SK-N-SH (cell line): ENCODE data around the gene TACC2. TPM values are rescaled to one million over a fixed set of nuclear protein-coding genes. Genes with fewer than 3 reads are reported as not detected.

Experiments used
- CTCF ChIA-PET: fragments of 300-600, 350-600 bp; formaldehyde crosslinking; extraction: SDS; loops from one replicate; lab custom pipeline; 2021; lab: Yijun Ruan, JAX
- POLR2A ChIA-PET: fragments of 350-600 bp; sonication (Branson Sonifier 250); formaldehyde crosslinking; extraction: SDS; loops from one replicate; lab custom pipeline; 2020; ENCODE audit warnings: antibody characterized with exemption, inconsistent platforms; lab: Yijun Ruan, JAX
- DNase-seq: peaks from one replicate; pipeline ENCODE4 v3.0.0; 2012
- H2AFZ ChIP-seq: fragments of 200-600 bp; sonication (generic); 2 replicates; pipeline ENCODE4 v1.8.1; 2016; ENCODE audit warnings: antibody characterized with exemption, mild to moderate bottlenecking, low read depth
- H3F3A ChIP-seq: fragments of 200-600 bp; sonication (generic); replicated peaks from 2 replicates; pipeline ENCODE3; 2016; ENCODE audit warnings: antibody characterized with exemption, mild to moderate bottlenecking; ENCODE audit not compliant: insufficient read depth
- H3K27ac ChIP-seq, 2 experiments: fragments of 200-500 bp in 1 of 2; fragments of 200-600 bp in 1 of 2; sonication (Bioruptor generic) in 1 of 2; sonication (generic), shearing (Covaris generic) in 1 of 2; 2 replicates each; pipeline versions ENCODE4 v1.5.1 to v1.6.1; 2014 to 2016; ENCODE audit warnings: low read depth in 2 of 2, inconsistent platforms in 1 of 2, low read length in 1 of 2, mild to moderate bottlenecking in 1 of 2, mixed read lengths in 1 of 2
- H3K27me3 ChIP-seq: fragments of 200-600 bp; sonication (generic), shearing (Covaris generic); 2 replicates; pipeline ENCODE4 v1.6.1; 2016; ENCODE audit warnings: mixed run types; ENCODE audit not compliant: insufficient read depth
- H3K36me3 ChIP-seq, 2 experiments: fragments of 200-500 bp in 1 of 2; fragments of 200-600 bp in 1 of 2; sonication (Bioruptor generic) in 1 of 2; sonication (generic) in 1 of 2; replicated peaks in 1 of 2; 2 replicates each; pipeline versions ENCODE3 to v1.5.1; 2014 to 2016; ENCODE audit warnings: low read length in 1 of 2, mild to moderate bottlenecking in 1 of 2; ENCODE audit not compliant: insufficient read depth in 2 of 2, control insufficient read depth in 1 of 2
- H3K4me1 ChIP-seq, 2 experiments: fragments of 200-500 bp in 1 of 2; fragments of 200-600 bp in 1 of 2; sonication (Bioruptor generic) in 1 of 2; sonication (generic), shearing (Covaris generic) in 1 of 2; 2 replicates each; pipeline versions ENCODE4 v1.5.1 to v1.6.1; 2014 to 2016; ENCODE audit warnings: low read depth in 1 of 2, low read length in 1 of 2, mixed run types in 1 of 2; ENCODE audit not compliant: insufficient read depth in 2 of 2, control insufficient read depth in 1 of 2
- H3K4me2 ChIP-seq: fragments of 200-600 bp; sonication (generic), shearing (Covaris generic); 2 replicates; pipeline ENCODE4 v1.6.1; 2017; ENCODE audit warnings: mixed run types
- H3K4me3 ChIP-seq, 2 experiments: fragments of 200-500 bp in 1 of 2; fragments of 200-600 bp in 1 of 2; sonication (Bioruptor generic) in 1 of 2; sonication (generic), shearing (Covaris generic) in 1 of 2; 2 replicates each; pipeline versions ENCODE4 v1.5.1 to v1.8.1; 2014 to 2016; ENCODE audit warnings: low read depth in 2 of 2, inconsistent platforms in 1 of 2, low read length in 1 of 2, mild to moderate bottlenecking in 1 of 2, mixed read lengths in 1 of 2, moderate library complexity in 1 of 2
- H3K79me2 ChIP-seq: fragments of 200-600 bp; sonication (generic); 2 replicates; pipeline ENCODE4 v1.8.1; 2017; ENCODE audit warnings: mild to moderate bottlenecking; ENCODE audit not compliant: insufficient read depth
- H3K9ac ChIP-seq: fragments of 200-600 bp; sonication (generic); 2 replicates; pipeline ENCODE4 v1.6.1; 2017; ENCODE audit warnings: mixed run types
- H3K9me2 ChIP-seq: fragments of 200-600 bp; sonication (generic); 2 replicates; pipeline ENCODE4 v1.6.1; 2017; ENCODE audit warnings: mixed run types
- H3K9me3 ChIP-seq: fragments of 200-600 bp; sonication (generic); 2 replicates; pipeline ENCODE4 v1.6.1; 2017; ENCODE audit warnings: mixed run types, mild to moderate bottlenecking, moderate library complexity
- H4K20me1 ChIP-seq: fragments of 200-600 bp; sonication (generic); 2 replicates; pipeline ENCODE4 v1.6.1; 2017; ENCODE audit warnings: mild to moderate bottlenecking, mixed run types; ENCODE audit not compliant: insufficient read depth
- CHD2 ChIP-seq: fragments of 150-350 bp; IDR thresholded peaks from 2 replicates; pipeline ENCODE4 v1.6.1; 2018; ENCODE audit warnings: low read length; ENCODE audit not compliant: partially characterized antibody
- EP300 ChIP-seq, 2 experiments: IDR thresholded peaks; 2 replicates each; pipeline versions ENCODE4 v1.4.0 to v1.6.1; 2012; ENCODE audit warnings: borderline replicate concordance in 1 of 2, low read depth in 1 of 2, low read length in 1 of 2
- EZH2phosphoT487 ChIP-seq: fragments of 200-600 bp; sonication (generic); IDR thresholded peaks from 2 replicates; pipeline ENCODE4 v1.6.1; 2017; ENCODE audit warnings: low read depth, mixed run types, mild to moderate bottlenecking, antibody characterized with exemption, moderate library complexity, borderline replicate concordance
- FOSL2 ChIP-seq: IDR thresholded peaks from 2 replicates; pipeline ENCODE4 v1.4.0; 2012; ENCODE audit warnings: low read depth, mild to moderate bottlenecking, moderate library complexity, borderline replicate concordance
- FOXM1 ChIP-seq: IDR thresholded peaks from 2 replicates; pipeline ENCODE4 v1.4.0; 2012; ENCODE audit warnings: low read depth, mild to moderate bottlenecking
- JUND ChIP-seq: IDR thresholded peaks from 2 replicates; pipeline ENCODE4 v1.4.0; 2012
- MXI1 ChIP-seq: IDR thresholded peaks from 2 replicates; pipeline ENCODE4 v1.6.1; 2012; ENCODE audit warnings: mild to moderate bottlenecking, low read depth, low read length, improper control_type of control experiment
- NFIC ChIP-seq: IDR thresholded peaks from 2 replicates; pipeline ENCODE4 v1.4.0; 2012; ENCODE audit warnings: borderline replicate concordance
- POLR2AphosphoS5 ChIP-seq: IDR thresholded peaks from 2 replicates; pipeline ENCODE4 v1.6.1; 2012; ENCODE audit warnings: low read depth, low read length
- SIN3A ChIP-seq: IDR thresholded peaks from 2 replicates; pipeline ENCODE4 v1.6.1; 2012; ENCODE audit warnings: low read depth, mild to moderate bottlenecking, low read length, moderate library complexity, borderline replicate concordance
- SMC3 ChIP-seq: IDR thresholded peaks from 2 replicates; pipeline ENCODE4 v1.6.1; 2012; ENCODE audit warnings: low read depth, low read length, improper control_type of control experiment
- TAF1 ChIP-seq: IDR thresholded peaks from 2 replicates; pipeline ENCODE4 v1.6.1; 2012; ENCODE audit warnings: low read depth, mild to moderate bottlenecking, low read length, moderate library complexity, borderline replicate concordance
- TCF12 ChIP-seq: IDR thresholded peaks from 2 replicates; pipeline ENCODE4 v1.4.0; 2012
- TEAD4 ChIP-seq: IDR thresholded peaks from 2 replicates; pipeline ENCODE4 v1.4.0; 2012; ENCODE audit warnings: mild to moderate bottlenecking, borderline replicate concordance; ENCODE audit not compliant: insufficient read depth
- YY1 ChIP-seq: IDR thresholded peaks from 2 replicates; pipeline ENCODE4 v1.4.0; 2012; ENCODE audit warnings: low read depth, mild to moderate bottlenecking
- WGBS: methylation state at CpG from one replicate; pipeline ENCODE4 v1.1.6; 2017; ENCODE audit warnings: low lambda C conversion rate; 5-methylcytosine and 5-hydroxymethylcytosine counted together
- polyA plus RNA-seq, 3 experiments: library from polyadenylated mRNA; depleted of rRNA; stranded (reverse); fragments of >200 nt; gene quantifications; 2 replicates each; pipeline ENCODE4 v1.2.3, GENCODE V29; 2012
- TF ChIP-seq, protein P1 (sequence below): IDR thresholded peaks from 2 replicates; pipeline ENCODE4 v1.4.0; 2012; ENCODE audit warnings: low read depth, borderline replicate concordance
- TF ChIP-seq, protein P2 (sequence below): IDR thresholded peaks from 2 replicates; pipeline ENCODE4; 2012
- TF ChIP-seq, protein P3 (sequence below): fragments of 150-350 bp; IDR thresholded peaks from 2 replicates; pipeline ENCODE4 v1.6.1; 2016; ENCODE audit warnings: mild to moderate bottlenecking, low read depth, low read length
- TF ChIP-seq, protein P4 (sequence below): fragments of 150-350 bp; IDR thresholded peaks from 2 replicates; pipeline ENCODE4 v1.6.1; 2017; ENCODE audit warnings: antibody characterized with exemption, low read length, low read depth, borderline replicate concordance
- TF ChIP-seq, protein P5 (sequence below): IDR thresholded peaks from 2 replicates; pipeline ENCODE4 v1.4.0; 2012; ENCODE audit warnings: low read depth, borderline replicate concordance

TACC2 gene
- polyA plus RNA-seq, 1 of the 3 experiments (the other 2 are of a cell fraction), result 8.8 TPM

DNA sequence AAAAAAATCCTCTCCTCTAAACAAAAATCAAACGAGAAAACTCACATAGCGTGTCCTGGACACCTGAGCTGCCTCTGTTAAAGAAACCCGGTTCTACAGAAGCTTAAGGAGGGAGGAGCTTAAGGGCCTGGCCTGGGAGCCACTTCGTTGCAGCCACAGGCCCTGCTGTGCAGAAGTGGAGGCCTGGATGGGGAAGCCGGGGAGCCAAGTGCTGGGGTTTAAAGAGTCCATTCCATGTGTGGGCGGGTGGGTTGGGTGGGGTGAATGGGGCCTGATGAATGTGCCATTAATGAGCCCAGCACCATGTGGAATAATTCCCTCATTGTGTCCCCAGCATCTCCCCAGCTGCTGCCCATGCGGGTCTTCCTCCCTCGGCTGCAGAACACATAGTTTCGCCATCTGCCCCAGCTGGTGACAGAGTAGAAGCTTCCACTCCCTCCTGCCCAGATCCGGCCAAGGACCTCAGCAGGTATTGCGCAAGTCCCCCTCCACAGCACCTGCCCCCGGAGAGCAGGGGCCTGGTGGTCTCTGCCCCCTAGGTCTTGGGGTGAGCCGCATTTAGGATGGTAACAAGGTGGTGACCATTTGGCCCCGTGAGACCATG, 154.4 kb downstream of the TACC2 start:
- Histone ChIP-seq H3K9me2 (no peaks in the 10 kb centered on the region), H3K4me2 (no peak overlapping the region), H3K4me3 (no peak overlapping the region), H3K36me3 (no peaks in the 10 kb centered on the region), H3K27ac (peak overlapping the region; percentile 36 to 95; a peak in 1 of 4 replicates), H3F3A (peaks cover 31% of the 10 kb centered on the region), H3K9me3 (no peaks in the 10 kb centered on the region), H2AFZ (no peak overlapping the region), H3K9ac (no peak overlapping the region), H3K27me3 (no peaks in the 10 kb centered on the region), H4K20me1 (no peaks in the 10 kb centered on the region)
- DNase-seq, result no peak
- ChIA-PET CTCF (interaction anchor here (0.6 to 7.2 kb wide), 22 partner anchors 8 to 422 kb away, joined by 3 to 111 read pairs (median 6); no protein-coding TSS in a partner anchor), POLR2A (interaction anchor here (1.0 to 5.9 kb wide), 2 partner anchors 19 to 22 kb away, joined by 3 to 90 read pairs; no protein-coding TSS in a partner anchor)
- WGBS, result 88% methylated on average over 11 of the region's 14 CpGs
- TF ChIP-seq, protein P1, sequence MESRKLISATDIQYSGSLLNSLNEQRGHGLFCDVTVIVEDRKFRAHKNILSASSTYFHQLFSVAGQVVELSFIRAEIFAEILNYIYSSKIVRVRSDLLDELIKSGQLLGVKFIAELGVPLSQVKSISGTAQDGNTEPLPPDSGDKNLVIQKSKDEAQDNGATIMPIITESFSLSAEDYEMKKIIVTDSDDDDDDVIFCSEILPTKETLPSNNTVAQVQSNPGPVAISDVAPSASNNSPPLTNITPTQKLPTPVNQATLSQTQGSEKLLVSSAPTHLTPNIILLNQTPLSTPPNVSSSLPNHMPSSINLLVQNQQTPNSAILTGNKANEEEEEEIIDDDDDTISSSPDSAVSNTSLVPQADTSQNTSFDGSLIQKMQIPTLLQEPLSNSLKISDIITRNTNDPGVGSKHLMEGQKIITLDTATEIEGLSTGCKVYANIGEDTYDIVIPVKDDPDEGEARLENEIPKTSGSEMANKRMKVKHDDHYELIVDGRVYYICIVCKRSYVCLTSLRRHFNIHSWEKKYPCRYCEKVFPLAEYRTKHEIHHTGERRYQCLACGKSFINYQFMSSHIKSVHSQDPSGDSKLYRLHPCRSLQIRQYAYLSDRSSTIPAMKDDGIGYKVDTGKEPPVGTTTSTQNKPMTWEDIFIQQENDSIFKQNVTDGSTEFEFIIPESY, result no peak
- TF ChIP-seq, protein P2, sequence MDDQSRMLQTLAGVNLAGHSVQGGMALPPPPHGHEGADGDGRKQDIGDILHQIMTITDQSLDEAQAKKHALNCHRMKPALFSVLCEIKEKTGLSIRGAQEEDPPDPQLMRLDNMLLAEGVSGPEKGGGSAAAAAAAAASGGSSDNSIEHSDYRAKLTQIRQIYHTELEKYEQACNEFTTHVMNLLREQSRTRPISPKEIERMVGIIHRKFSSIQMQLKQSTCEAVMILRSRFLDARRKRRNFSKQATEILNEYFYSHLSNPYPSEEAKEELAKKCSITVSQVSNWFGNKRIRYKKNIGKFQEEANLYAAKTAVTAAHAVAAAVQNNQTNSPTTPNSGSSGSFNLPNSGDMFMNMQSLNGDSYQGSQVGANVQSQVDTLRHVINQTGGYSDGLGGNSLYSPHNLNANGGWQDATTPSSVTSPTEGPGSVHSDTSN, result no peak
- TF ChIP-seq SMC3 (no peak), EP300 (IDR thresholded peaks at IDR 0.05; ENCODE audit: borderline replicate concordance in 1 of 2, low read depth in 1 of 2, low read length in 1 of 2) (no peak), YY1 (no peak), EZH2phosphoT487 (no peak), MXI1 (no peak), POLR2AphosphoS5 (no peak), JUND (no peak), TEAD4 (no peak), SIN3A (no peak), TCF12 (no peak), FOXM1 (no peak), NFIC (no peak), FOSL2 (no peak), CHD2 (no peak), TAF1 (no peak)
- TF ChIP-seq, protein P3, sequence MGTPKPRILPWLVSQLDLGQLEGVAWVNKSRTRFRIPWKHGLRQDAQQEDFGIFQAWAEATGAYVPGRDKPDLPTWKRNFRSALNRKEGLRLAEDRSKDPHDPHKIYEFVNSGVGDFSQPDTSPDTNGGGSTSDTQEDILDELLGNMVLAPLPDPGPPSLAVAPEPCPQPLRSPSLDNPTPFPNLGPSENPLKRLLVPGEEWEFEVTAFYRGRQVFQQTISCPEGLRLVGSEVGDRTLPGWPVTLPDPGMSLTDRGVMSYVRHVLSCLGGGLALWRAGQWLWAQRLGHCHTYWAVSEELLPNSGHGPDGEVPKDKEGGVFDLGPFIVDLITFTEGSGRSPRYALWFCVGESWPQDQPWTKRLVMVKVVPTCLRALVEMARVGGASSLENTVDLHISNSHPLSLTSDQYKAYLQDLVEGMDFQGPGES, result no peak
- TF ChIP-seq, protein P4, sequence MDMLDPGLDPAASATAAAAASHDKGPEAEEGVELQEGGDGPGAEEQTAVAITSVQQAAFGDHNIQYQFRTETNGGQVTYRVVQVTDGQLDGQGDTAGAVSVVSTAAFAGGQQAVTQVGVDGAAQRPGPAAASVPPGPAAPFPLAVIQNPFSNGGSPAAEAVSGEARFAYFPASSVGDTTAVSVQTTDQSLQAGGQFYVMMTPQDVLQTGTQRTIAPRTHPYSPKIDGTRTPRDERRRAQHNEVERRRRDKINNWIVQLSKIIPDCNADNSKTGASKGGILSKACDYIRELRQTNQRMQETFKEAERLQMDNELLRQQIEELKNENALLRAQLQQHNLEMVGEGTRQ, result no peak
- TF ChIP-seq, protein P5, sequence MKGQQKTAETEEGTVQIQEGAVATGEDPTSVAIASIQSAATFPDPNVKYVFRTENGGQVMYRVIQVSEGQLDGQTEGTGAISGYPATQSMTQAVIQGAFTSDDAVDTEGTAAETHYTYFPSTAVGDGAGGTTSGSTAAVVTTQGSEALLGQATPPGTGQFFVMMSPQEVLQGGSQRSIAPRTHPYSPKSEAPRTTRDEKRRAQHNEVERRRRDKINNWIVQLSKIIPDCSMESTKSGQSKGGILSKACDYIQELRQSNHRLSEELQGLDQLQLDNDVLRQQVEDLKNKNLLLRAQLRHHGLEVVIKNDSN, result no peak
- TF ChIP-seq, all 33 proteins: peak for 0
- Histone ChIP-seq H3K4me1 (peaks cover 33 to 63% of the 10 kb centered on the region in 2 experiments), H3K79me2 (no peaks in the 10 kb centered on the region)
